22Rv1 (cell line): ENCODE measurements around the gene FNTB.

Experiments used
- CTCF ChIP-seq: fragments of 450-650 bp; IDR thresholded peaks from 2 replicates; pipeline ENCODE4 v1.5.1; 2017; ENCODE audit warnings: mild to moderate bottlenecking
- ZFX ChIP-seq: fragments of 450-650 bp; IDR thresholded peaks from 2 replicates; pipeline ENCODE4 v1.6.1; 2017; ENCODE audit warnings: antibody characterized with exemption, borderline replicate concordance

GRCh38 chr14:64946310-64947045 lies 40.2 kb upstream of the FNTB start:
- TF ChIP-seq CTCF (no peak), ZFX (no peak)
